Endothelial cell of umbilical vein (primary cell): ENCODE results near the gene PLPPR5. TPM values are rescaled to one million over a fixed set of nuclear protein-coding genes. Genes with fewer than 3 reads are reported as not detected.

Experiments
- BruUV-seq: library from RNA; stranded (reverse); fragments of 400-500 nt; replicated peaks from 2 replicates; lab custom pipeline; 2021; lab: Mats Ljungman, UMichigan
- CTCF ChIA-PET: fragments of 300-600, 350-600 bp; sonication (Branson Sonifier 250); formaldehyde crosslinking; loops from one replicate; lab custom pipeline; 2021; ENCODE audit warnings: antibody characterized with exemption, inconsistent platforms; lab: Charles Lee
- POLR2A ChIA-PET: fragments of 300-600, 350-600 bp; sonication (Branson Sonifier 250); formaldehyde crosslinking; loops from one replicate; lab custom pipeline; 2021; ENCODE audit warnings: antibody characterized with exemption, inconsistent platforms; lab: Charles Lee
- DNase-seq: peaks from one replicate; pipeline ENCODE4 v3.0.0-alpha.2; 2011; ENCODE audit warnings: low read depth, low spot score
- FAIRE-seq: peaks from 2 replicates; lab custom pipeline; 2011; peaks lifted over from hg19 to GRCh38; lab: Jason Lieb, UNC
- H2AFZ ChIP-seq: 2 replicates; pipeline ENCODE4 v1.6.0; 2012; ENCODE audit warnings: low read depth, low read length, control low read depth, inconsistent platforms
- H3K27ac ChIP-seq: 2 replicates; pipeline ENCODE4 v1.5.1; 2011; ENCODE audit warnings: low read depth, mild to moderate bottlenecking, control low read depth, low read length, moderate library complexity; ENCODE audit not compliant: insufficient read depth
- H3K27me3 ChIP-seq, 2 experiments: 2 replicates each; pipeline versions ENCODE4 v1.6.0 to v1.6.1; 2011; ENCODE audit warnings: low read length in 2 of 2, mixed read lengths in 1 of 2; ENCODE audit not compliant: control insufficient read depth in 2 of 2, insufficient read depth in 2 of 2
- H3K36me3 ChIP-seq, 2 experiments: 2 replicates in 1 of 2; 3 replicates in 1 of 2; pipeline ENCODE4 v1.5.1; 2011; ENCODE audit warnings: low read length in 2 of 2, mild to moderate bottlenecking in 1 of 2, moderate library complexity in 1 of 2; ENCODE audit not compliant: control insufficient read depth in 2 of 2, insufficient read depth in 2 of 2; ENCODE audit errors: extremely low read depth in 1 of 2
- H3K4me1 ChIP-seq: 3 replicates; pipeline ENCODE4 v1.5.1; 2011; ENCODE audit warnings: mild to moderate bottlenecking, low read length; ENCODE audit not compliant: control insufficient read depth, insufficient read depth; ENCODE audit errors: extremely low read depth
- H3K4me2 ChIP-seq: 2 replicates; pipeline ENCODE4 v1.6.1; 2011; ENCODE audit warnings: low read length, control low read depth, mixed read lengths; ENCODE audit not compliant: insufficient read depth
- H3K4me3 ChIP-seq, 3 experiments: fragments of 200-600 bp in 1 of 3; sonication (generic), shearing (Covaris generic) in 1 of 3; replicated peaks in 1 of 3; 2 replicates each; pipeline ENCODE4 v1.5.1; 2011 to 2016; ENCODE audit warnings: control low read depth in 3 of 3, low read length in 3 of 3, mild to moderate bottlenecking in 2 of 3, inconsistent platforms in 1 of 3, low read depth in 1 of 3, moderate library complexity in 1 of 3; ENCODE audit not compliant: insufficient read depth in 1 of 3
- H3K79me2 ChIP-seq: 2 replicates; pipeline ENCODE4 v1.6.0; 2012; ENCODE audit warnings: low read length, inconsistent platforms; ENCODE audit not compliant: control insufficient read depth, insufficient read depth
- H3K9ac ChIP-seq: replicated peaks from 2 replicates; pipeline ENCODE3; 2011; ENCODE audit warnings: low read length, control low read depth; ENCODE audit not compliant: insufficient read depth; ENCODE audit errors: extremely low read depth
- H3K9me1 ChIP-seq: replicated peaks from 3 replicates; pipeline ENCODE4 v1.6.0; 2011; ENCODE audit warnings: mild to moderate bottlenecking, low read length; ENCODE audit not compliant: control insufficient read depth, insufficient read depth; ENCODE audit errors: extremely low read depth
- H3K9me3 ChIP-seq: replicated peaks from 2 replicates; pipeline ENCODE4 v1.5.1; 2012; ENCODE audit warnings: low read length, inconsistent platforms; ENCODE audit not compliant: control insufficient read depth, insufficient read depth
- H4K20me1 ChIP-seq: replicated peaks from 2 replicates; pipeline ENCODE3; 2011; ENCODE audit warnings: mild to moderate bottlenecking, low read length; ENCODE audit not compliant: control insufficient read depth, insufficient read depth; ENCODE audit errors: extremely low read depth
- EZH2 ChIP-seq: IDR thresholded peaks from 2 replicates; pipeline ENCODE4 v1.6.1; 2012; ENCODE audit warnings: borderline replicate concordance, low read depth, mild to moderate bottlenecking, moderate library complexity, low read length, inconsistent platforms; ENCODE audit not compliant: severe bottlenecking
- FOS ChIP-seq: IDR thresholded peaks from 2 replicates; pipeline ENCODE4 v1.6.1; 2011; ENCODE audit warnings: mild to moderate bottlenecking, low read length, moderate library complexity, borderline replicate concordance; ENCODE audit not compliant: insufficient read depth
- GATA2 ChIP-seq: IDR thresholded peaks from 2 replicates; pipeline ENCODE4 v1.7.0; 2011; ENCODE audit warnings: low read depth, mild to moderate bottlenecking, moderate library complexity, mixed read lengths, low read length; ENCODE audit not compliant: insufficient read length, insufficient read depth
- JUN ChIP-seq: IDR thresholded peaks from 2 replicates; pipeline ENCODE4 v1.6.1; 2011; ENCODE audit warnings: borderline replicate concordance, low read depth; ENCODE audit not compliant: insufficient read length, insufficient read depth
- MYC ChIP-seq: IDR thresholded peaks from one replicate; pipeline ENCODE4 v1.6.1; 2011; ENCODE audit warnings: mild to moderate bottlenecking, low read depth, low read length
- POLR2A ChIP-seq: IDR thresholded peaks from 2 replicates; pipeline ENCODE4 v1.6.1; 2012; ENCODE audit warnings: low read depth, mild to moderate bottlenecking, control low read depth, low read length
- POLR2AphosphoS5 ChIP-seq: IDR thresholded peaks from 2 replicates; pipeline ENCODE4 v1.6.1; 2012; ENCODE audit warnings: low read depth, mild to moderate bottlenecking, control low read depth, low read length, moderate library complexity; ENCODE audit not compliant: insufficient read depth
- dilution Hi-C: fragments of 300-500 bp; cut with MboI; formaldehyde crosslinking; loops from one replicate; pipeline ENCODE4 v1.15.0; 2019; ENCODE audit warnings: low sequenced_read_pairs; ENCODE audit not compliant: extremely low pct_ligation_motif_present
- intact Hi-C: fragments of 100-400 bp; cut with micrococcal nuclease; formaldehyde crosslinking; loops from one replicate; pipeline ENCODE4 v1.10.0; 2022
- polyA plus RNA-seq, 4 experiments: library from polyadenylated mRNA; depleted of rRNA in 3 of 4; stranded (reverse) in 3 of 4; unstranded in 1 of 4; fragments of >200 nt; gene quantifications; 2 replicates each; pipeline versions ENCODE4 v1.2.1 to v1.2.3, GENCODE V29; 2011 to 2012; ENCODE audit warnings: missing spikeins in 1 of 4
- total RNA-seq: library from RNA; stranded (reverse); gene quantifications from 2 replicates; pipeline ENCODE4 v1.2.3, GENCODE V29; 2021
- TF ChIP-seq, protein P1 (sequence below): IDR thresholded peaks from 2 replicates; pipeline ENCODE4 v1.6.1; 2011; ENCODE audit not compliant: insufficient read depth, insufficient read length
- TF ChIP-seq, protein P2 (sequence below), 2 donors: IDR thresholded peaks; 1 replicate in 1 of 2; 2 replicates in 1 of 2; pipeline ENCODE4 v1.5.1; 2011; ENCODE audit warnings: low read length in 2 of 2, mild to moderate bottlenecking in 2 of 2, moderate library complexity in 2 of 2, control low read depth in 1 of 2, inconsistent platforms in 1 of 2, low read depth in 1 of 2; ENCODE audit not compliant: insufficient read depth in 1 of 2; ENCODE audit errors: extremely low read depth in 1 of 2

PLPPR5 gene
- total and polyA plus RNA-seq, 2 donors (not counting 3 experiments of a cell fraction or from before 2014, with no cell fraction given), result not detected

DNA sequence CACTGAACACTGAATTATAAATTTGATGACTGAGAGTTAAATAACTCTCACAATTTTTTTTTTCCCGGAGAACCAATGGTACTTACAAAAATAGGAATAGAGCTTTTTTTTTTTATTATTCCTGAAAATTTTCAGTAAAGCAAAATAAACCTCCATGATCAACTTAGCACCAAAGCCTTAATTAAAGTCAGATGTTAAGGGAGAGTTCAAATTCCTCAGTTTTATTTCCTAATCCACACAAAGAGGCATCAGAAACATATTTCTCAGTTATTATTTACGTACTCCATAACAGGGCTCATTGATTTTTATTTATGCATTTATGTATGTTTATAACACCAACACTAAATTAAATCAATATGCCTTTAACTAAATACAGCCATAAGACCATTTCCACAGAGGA is 55.5 kb downstream of the PLPPR5 start:
- Histone ChIP-seq H3K9ac (no peak overlapping the region), H3K4me1 (no peaks in the 10 kb centered on the region), H3K36me3 (no peaks in the 10 kb centered on the region), H3K27ac (no peak overlapping the region), H3K9me1 (no peaks in the 10 kb centered on the region), H3K4me3 (no peak overlapping the region), H3K79me2 (no peaks in the 10 kb centered on the region), H3K27me3 (peaks cover 0 to 2% of the 10 kb centered on the region in 2 experiments), H3K4me2 (no peak overlapping the region), H3K9me3 (no peaks in the 10 kb centered on the region), H4K20me1 (no peaks in the 10 kb centered on the region), H2AFZ (no peak overlapping the region)
- FAIRE-seq (no peak), DNase-seq (no peak)
- POLR2A ChIA-PET, result no interaction called here
- no peak for TF ChIP-seq EZH2
- CTCF ChIA-PET, result interaction anchor here (0.6 kb wide), 1 partner anchor 14 kb away, joined by 4 read pairs; no protein-coding TSS in a partner anchor
- BruUV-seq, result no TSS peak
- intact Hi-C loops (no loop called here), dilution Hi-C loops (no loop called here)

DNA sequence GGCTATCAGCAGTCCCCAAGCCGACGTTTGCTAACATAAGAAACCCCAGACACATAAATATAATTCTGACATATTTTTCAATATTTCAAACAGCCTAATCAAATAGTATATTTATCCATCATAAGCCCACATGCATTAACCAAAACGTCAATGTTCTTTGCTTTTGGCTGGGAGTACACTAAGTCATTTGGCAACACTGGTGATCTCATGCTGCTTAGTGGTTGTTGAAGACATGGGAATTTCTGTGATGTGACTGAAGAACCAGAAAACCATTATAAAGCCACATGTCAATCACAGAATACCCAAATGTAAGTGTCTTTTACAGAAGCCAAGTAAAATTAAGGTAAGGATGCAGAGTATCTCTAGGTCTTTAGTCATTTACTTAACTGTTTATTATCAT is 57.6 kb downstream of the PLPPR5 start:
- H2AFZ ChIP-seq, result no peak overlapping the region
- no peak overlapping the region for H3K4me2 ChIP-seq
- no peaks in the 10 kb centered on the region for H3K79me2 ChIP-seq
- CTCF ChIA-PET, result no interaction called here
- no peaks in the 10 kb centered on the region for H3K9me3 ChIP-seq
- dilution Hi-C loops, result no loop called here
- POLR2A ChIA-PET, result no interaction called here
- TF ChIP-seq GATA2, result no peak
- TF ChIP-seq, protein P1, sequence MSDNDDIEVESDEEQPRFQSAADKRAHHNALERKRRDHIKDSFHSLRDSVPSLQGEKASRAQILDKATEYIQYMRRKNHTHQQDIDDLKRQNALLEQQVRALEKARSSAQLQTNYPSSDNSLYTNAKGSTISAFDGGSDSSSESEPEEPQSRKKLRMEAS, result no peak
- TF ChIP-seq POLR2AphosphoS5, result no peak
- no peak for TF ChIP-seq JUN
- no peak for TF ChIP-seq FOS
- no peak for TF ChIP-seq MYC
- no peak for TF ChIP-seq POLR2A
- TF ChIP-seq, protein P2, sequence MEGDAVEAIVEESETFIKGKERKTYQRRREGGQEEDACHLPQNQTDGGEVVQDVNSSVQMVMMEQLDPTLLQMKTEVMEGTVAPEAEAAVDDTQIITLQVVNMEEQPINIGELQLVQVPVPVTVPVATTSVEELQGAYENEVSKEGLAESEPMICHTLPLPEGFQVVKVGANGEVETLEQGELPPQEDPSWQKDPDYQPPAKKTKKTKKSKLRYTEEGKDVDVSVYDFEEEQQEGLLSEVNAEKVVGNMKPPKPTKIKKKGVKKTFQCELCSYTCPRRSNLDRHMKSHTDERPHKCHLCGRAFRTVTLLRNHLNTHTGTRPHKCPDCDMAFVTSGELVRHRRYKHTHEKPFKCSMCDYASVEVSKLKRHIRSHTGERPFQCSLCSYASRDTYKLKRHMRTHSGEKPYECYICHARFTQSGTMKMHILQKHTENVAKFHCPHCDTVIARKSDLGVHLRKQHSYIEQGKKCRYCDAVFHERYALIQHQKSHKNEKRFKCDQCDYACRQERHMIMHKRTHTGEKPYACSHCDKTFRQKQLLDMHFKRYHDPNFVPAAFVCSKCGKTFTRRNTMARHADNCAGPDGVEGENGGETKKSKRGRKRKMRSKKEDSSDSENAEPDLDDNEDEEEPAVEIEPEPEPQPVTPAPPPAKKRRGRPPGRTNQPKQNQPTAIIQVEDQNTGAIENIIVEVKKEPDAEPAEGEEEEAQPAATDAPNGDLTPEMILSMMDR (IDR thresholded peaks at IDR 0.05; ENCODE audit: extremely low read depth in 1 of 2, insufficient read depth in 1 of 2, low read depth in 1 of 2, low read length in 2 of 2), result no peak
- no peak for TF ChIP-seq EZH2
- H3K36me3 ChIP-seq, result no peaks in the 10 kb centered on the region
- DNase-seq (no peak), FAIRE-seq (no peak)
- intact Hi-C loops, result no loop called here
- H3K9ac ChIP-seq, result no peak overlapping the region
- H3K4me3 ChIP-seq, result no peak overlapping the region
- no peaks in the 10 kb centered on the region for H3K9me1 ChIP-seq
- no peak overlapping the region for H3K27ac ChIP-seq
- no peaks in the 10 kb centered on the region for H4K20me1 ChIP-seq
- no peaks in the 10 kb centered on the region for H3K4me1 ChIP-seq
- no TSS peak for BruUV-seq
- H3K27me3 ChIP-seq, result peaks cover 0 to 2% of the 10 kb centered on the region in 2 experiments
